Astrocyte (in vitro differentiated cells and primary cell): ENCODE measurements around the gene TMEM74B. TPM values are rescaled to one million over a fixed set of nuclear protein-coding genes. Genes with fewer than 3 reads are reported as not detected.

Experiments
- DNase-seq: peaks from one replicate; pipeline ENCODE4 v3.0.0-alpha.2; 2010; ENCODE audit warnings: low read depth
- FAIRE-seq: peaks from 2 replicates; lab custom pipeline; 2011; peaks lifted over from hg19 to GRCh38; lab: Jason Lieb, UNC
- H2AFZ ChIP-seq: 2 replicates; pipeline ENCODE4 v1.6.0; 2012; ENCODE audit warnings: low read depth, low read length, inconsistent platforms
- H3K27ac ChIP-seq: 2 replicates; pipeline ENCODE4 v1.5.1; 2011; ENCODE audit warnings: low read depth, low read length, inconsistent platforms
- H3K27me3 ChIP-seq: 2 replicates; pipeline ENCODE4 v1.6.0; 2011; ENCODE audit warnings: low read length, inconsistent platforms; ENCODE audit not compliant: insufficient read depth
- H3K36me3 ChIP-seq: 2 replicates; pipeline ENCODE4 v1.5.1; 2011; ENCODE audit warnings: low read length, inconsistent platforms; ENCODE audit not compliant: insufficient read depth
- H3K4me1 ChIP-seq: 2 replicates; pipeline ENCODE4 v1.5.1; 2011; ENCODE audit warnings: low read length, inconsistent platforms; ENCODE audit not compliant: insufficient read depth
- H3K4me2 ChIP-seq: 2 replicates; pipeline ENCODE4 v1.6.0; 2012; ENCODE audit warnings: low read length, inconsistent platforms
- H3K4me3 ChIP-seq: 2 replicates; pipeline ENCODE4 v1.5.1; 2011; ENCODE audit warnings: low read depth, mild to moderate bottlenecking, low read length, inconsistent platforms; ENCODE audit not compliant: insufficient read depth
- H3K79me2 ChIP-seq: 2 replicates; pipeline ENCODE4 v1.6.0; 2012; ENCODE audit warnings: mild to moderate bottlenecking, low read length, inconsistent platforms; ENCODE audit not compliant: insufficient read depth
- H3K9ac ChIP-seq: 2 replicates; pipeline ENCODE4 v1.6.0; 2012; ENCODE audit warnings: mild to moderate bottlenecking, low read length, inconsistent platforms
- H3K9me3 ChIP-seq: 2 replicates; pipeline ENCODE4 v1.5.1; 2012; ENCODE audit warnings: low read depth, mild to moderate bottlenecking, low read length, inconsistent platforms; ENCODE audit not compliant: insufficient read depth
- H4K20me1 ChIP-seq: 2 replicates; pipeline ENCODE4 v1.6.0; 2012; ENCODE audit warnings: low read length, inconsistent platforms; ENCODE audit not compliant: insufficient read depth
- H3K27ac Mint-ChIP-seq: one replicate; pipeline ENCODE4 v1.8.0; 2021; ENCODE audit warnings: mild to moderate bottlenecking, mixed read lengths; ENCODE audit not compliant: unreplicated experiment
- H3K27me3 Mint-ChIP-seq: one replicate; pipeline ENCODE4 v1.8.0; 2021; ENCODE audit warnings: low read depth, mixed read lengths; ENCODE audit not compliant: unreplicated experiment
- H3K36me3 Mint-ChIP-seq: one replicate; pipeline ENCODE4 v1.8.0; 2021; ENCODE audit warnings: low read depth, mixed read lengths; ENCODE audit not compliant: unreplicated experiment
- H3K4me1 Mint-ChIP-seq: one replicate; pipeline ENCODE4 v1.8.0; 2021; ENCODE audit warnings: low read depth, mixed read lengths; ENCODE audit not compliant: unreplicated experiment
- H3K4me3 Mint-ChIP-seq: one replicate; pipeline ENCODE4 v1.8.0; 2021; ENCODE audit warnings: mild to moderate bottlenecking, moderate library complexity, mixed read lengths; ENCODE audit not compliant: unreplicated experiment
- H3K9me3 Mint-ChIP-seq: one replicate; pipeline ENCODE4 v1.8.0; 2021; ENCODE audit warnings: mild to moderate bottlenecking, mixed read lengths; ENCODE audit not compliant: unreplicated experiment
- CTCF ChIP-seq: IDR thresholded peaks from 2 replicates; pipeline ENCODE4 v1.5.1; 2011; ENCODE audit warnings: low read depth, mild to moderate bottlenecking, inconsistent platforms, low read length, moderate library complexity; ENCODE audit not compliant: insufficient read depth
- EZH2 ChIP-seq: IDR thresholded peaks from 2 replicates; pipeline ENCODE4 v1.6.1; 2012; ENCODE audit warnings: mild to moderate bottlenecking, low read length, inconsistent platforms; ENCODE audit not compliant: insufficient read depth
- total RNA-seq: library from RNA; stranded (reverse); gene quantifications from 2 replicates; pipeline ENCODE4 v1.2.1, GENCODE V29; 2021

TMEM74B gene
- total RNA-seq, 1 donor from 2014 or later = 2.1 TPM

GRCh38 chr20:1188347-1188746 lies 3.6 kb upstream of the TMEM74B start:
- H3K27me3 Mint-ChIP-seq = peaks cover 39% of the 10 kb centered on the region
- Histone ChIP-seq H3K9ac (no peak overlapping the region), H3K4me3 (no peak overlapping the region), H3K27me3 (peaks cover 51% of the 10 kb centered on the region), H2AFZ (no peak overlapping the region), H3K4me2 (no peak overlapping the region), H4K20me1 (peaks cover 5% of the 10 kb centered on the region), H3K79me2 (no peaks in the 10 kb centered on the region), H3K36me3 (no peaks in the 10 kb centered on the region), H3K27ac (no peak overlapping the region), H3K4me1 (no peaks in the 10 kb centered on the region), H3K9me3 (no peaks in the 10 kb centered on the region)
- H3K4me1 Mint-ChIP-seq = no peaks in the 10 kb centered on the region
- no peak for DNase-seq
- peaks cover 7% of the 10 kb centered on the region for H3K9me3 Mint-ChIP-seq
- no peak overlapping the region for H3K27ac Mint-ChIP-seq
- no peak for TF ChIP-seq EZH2
- TF ChIP-seq CTCF = no peak
- no peaks in the 10 kb centered on the region for H3K36me3 Mint-ChIP-seq
- H3K4me3 Mint-ChIP-seq = no peak overlapping the region
- peak; percentile 72 for FAIRE-seq

GRCh38 chr20:1187605-1188171 lies 2.9 kb upstream of the TMEM74B start:
- Histone ChIP-seq H4K20me1 (peaks cover 8% of the 10 kb centered on the region), H3K9ac (no peak overlapping the region), H2AFZ (no peak overlapping the region), H3K27ac (no peak overlapping the region), H3K4me3 (no peak overlapping the region), H3K79me2 (no peaks in the 10 kb centered on the region), H3K27me3 (peaks cover 55% of the 10 kb centered on the region), H3K9me3 (no peaks in the 10 kb centered on the region), H3K4me2 (no peak overlapping the region), H3K36me3 (no peaks in the 10 kb centered on the region), H3K4me1 (no peaks in the 10 kb centered on the region)
- Mint-ChIP-seq H3K27me3 (peaks cover 45% of the 10 kb centered on the region), H3K27ac (no peak overlapping the region), H3K36me3 (no peaks in the 10 kb centered on the region), H3K4me1 (no peaks in the 10 kb centered on the region), H3K4me3 (no peak overlapping the region), H3K9me3 (peaks cover 7% of the 10 kb centered on the region)
- no peak for FAIRE-seq
- no peak for TF ChIP-seq EZH2
- DNase-seq = no peak

GRCh38 chr20:1186367-1186991 lies 1.7 kb upstream of the TMEM74B start:
- peaks cover 7% of the 10 kb centered on the region for H3K9me3 Mint-ChIP-seq
- no peak overlapping the region for H3K4me2 ChIP-seq

More at GRCh38 chr20:1186367-1186991, 1.7 kb upstream of the TMEM74B start:
- no peaks in the 10 kb centered on the region for H3K9me3 ChIP-seq
- no peak overlapping the region for H3K4me3 ChIP-seq
- H3K4me3 Mint-ChIP-seq = peak overlapping the region; percentile 73
- no peak overlapping the region for H3K27ac ChIP-seq
- no peaks in the 10 kb centered on the region for H3K4me1 Mint-ChIP-seq
- H4K20me1 ChIP-seq = peaks cover 8% of the 10 kb centered on the region
- H3K36me3 Mint-ChIP-seq = no peaks in the 10 kb centered on the region
- H2AFZ ChIP-seq = no peak overlapping the region
- no peak overlapping the region for H3K27ac Mint-ChIP-seq
- H3K36me3 ChIP-seq = no peaks in the 10 kb centered on the region
- H3K79me2 ChIP-seq = no peaks in the 10 kb centered on the region
- no peak overlapping the region for H3K9ac ChIP-seq
- no peaks in the 10 kb centered on the region for H3K4me1 ChIP-seq
- FAIRE-seq (no peak), DNase-seq (no peak)
- TF ChIP-seq EZH2 = no peak
- no peak for TF ChIP-seq CTCF
- peaks cover 52% of the 10 kb centered on the region for H3K27me3 Mint-ChIP-seq
- H3K27me3 ChIP-seq = peaks cover 55% of the 10 kb centered on the region
